A549 (cell line): ENCODE data around the gene ATXN2L.

ENCODE experiments used
- JUNB ChIP-seq: fragments of >200 bp; sonication (Bioruptor Twin); formaldehyde crosslinking; IDR thresholded peaks from 2 replicates; pipeline ENCODE4 v1.6.1; 2016
- NFE2L2 ChIP-seq: fragments of 150-350 bp; conservative IDR thresholded peaks from 2 replicates; pipeline ENCODE4 v1.6.1; 2014; ENCODE audit warnings: low read length
- POLR2A ChIP-seq: IDR thresholded peaks from 2 replicates; pipeline ENCODE4 v1.6.1; 2012; ENCODE audit warnings: mild to moderate bottlenecking, low read length
- RAD21 ChIP-seq, 2 experiments: fragments of >200 bp in 1 of 2; sonication (Bioruptor Twin) in 1 of 2; formaldehyde crosslinking in 1 of 2; IDR thresholded peaks in 1 of 2; conservative IDR thresholded peaks in 1 of 2; 2 replicates in 1 of 2; 3 replicates in 1 of 2; pipeline ENCODE4 v1.6.1; 2012 to 2018; ENCODE audit warnings: inconsistent platforms in 1 of 2
- RFX5 ChIP-seq: fragments of 450-650 bp; IDR thresholded peaks from 2 replicates; pipeline ENCODE4 v1.7.1; 2014; ENCODE audit warnings: antibody characterized with exemption, mild to moderate bottlenecking, moderate library complexity
- RNF2 ChIP-seq: fragments of 200-600 bp; sonication (generic); IDR thresholded peaks from 2 replicates; pipeline ENCODE4 v1.6.1; 2016; ENCODE audit warnings: low read depth, mild to moderate bottlenecking, antibody characterized with exemption, moderate library complexity, borderline replicate concordance
- TF ChIP-seq, protein P1 (sequence below): fragments of >200 bp; sonication (Bioruptor Twin); formaldehyde crosslinking; IDR thresholded peaks from 3 replicates; pipeline ENCODE4 v1.5.1; 2016
- TF ChIP-seq, protein P2 (sequence below): fragments of 250-450 bp; sonication (Bioruptor Pico); IDR thresholded peaks from 2 replicates; pipeline ENCODE4 v1.5.0; 2021; ENCODE audit warnings: mild to moderate bottlenecking, moderate library complexity, borderline replicate concordance
- TF ChIP-seq, protein P3 (sequence below): IDR thresholded peaks from 2 replicates; pipeline ENCODE4 v1.6.1; 2012
- TF ChIP-seq, protein P4 (sequence below): fragments of 200-600 bp; sonication (generic); IDR thresholded peaks from 2 replicates; pipeline ENCODE4 v1.6.1; 2016; ENCODE audit warnings: antibody characterized with exemption, mild to moderate bottlenecking, moderate library complexity

DNA sequence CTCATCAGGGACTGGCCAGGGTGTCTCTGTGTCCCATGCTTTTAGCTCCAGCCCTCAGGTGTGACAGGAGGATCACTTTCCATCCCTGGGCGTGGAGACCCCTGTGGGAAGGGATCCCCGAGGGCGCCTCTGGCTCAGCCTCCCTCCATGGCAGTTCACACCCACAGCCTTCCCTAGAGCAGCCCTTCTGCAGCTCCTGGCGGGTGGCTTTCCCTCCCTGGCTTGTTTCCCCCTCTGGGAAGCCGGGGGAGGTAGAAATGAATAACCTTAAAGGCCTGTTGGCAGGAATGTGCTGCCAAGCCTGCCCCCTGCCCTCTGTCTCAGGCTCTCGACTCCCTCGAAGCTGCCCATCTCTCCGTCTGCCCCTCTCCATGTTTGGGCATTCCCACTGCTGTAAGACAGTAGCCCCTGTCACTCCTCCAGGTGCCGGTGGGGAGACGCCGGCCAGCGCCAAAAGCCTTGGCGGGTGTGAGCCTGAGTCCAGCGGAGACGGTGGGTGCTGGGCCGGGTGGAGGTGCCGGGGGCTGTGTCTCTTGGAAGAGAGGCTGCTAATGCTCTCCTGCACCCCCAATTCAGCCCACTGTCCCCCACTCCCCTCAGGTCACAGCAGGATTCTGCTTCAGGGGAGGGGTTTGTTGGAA lies 53.3 kb downstream of the ATXN2L start:
- TF ChIP-seq, protein P1, sequence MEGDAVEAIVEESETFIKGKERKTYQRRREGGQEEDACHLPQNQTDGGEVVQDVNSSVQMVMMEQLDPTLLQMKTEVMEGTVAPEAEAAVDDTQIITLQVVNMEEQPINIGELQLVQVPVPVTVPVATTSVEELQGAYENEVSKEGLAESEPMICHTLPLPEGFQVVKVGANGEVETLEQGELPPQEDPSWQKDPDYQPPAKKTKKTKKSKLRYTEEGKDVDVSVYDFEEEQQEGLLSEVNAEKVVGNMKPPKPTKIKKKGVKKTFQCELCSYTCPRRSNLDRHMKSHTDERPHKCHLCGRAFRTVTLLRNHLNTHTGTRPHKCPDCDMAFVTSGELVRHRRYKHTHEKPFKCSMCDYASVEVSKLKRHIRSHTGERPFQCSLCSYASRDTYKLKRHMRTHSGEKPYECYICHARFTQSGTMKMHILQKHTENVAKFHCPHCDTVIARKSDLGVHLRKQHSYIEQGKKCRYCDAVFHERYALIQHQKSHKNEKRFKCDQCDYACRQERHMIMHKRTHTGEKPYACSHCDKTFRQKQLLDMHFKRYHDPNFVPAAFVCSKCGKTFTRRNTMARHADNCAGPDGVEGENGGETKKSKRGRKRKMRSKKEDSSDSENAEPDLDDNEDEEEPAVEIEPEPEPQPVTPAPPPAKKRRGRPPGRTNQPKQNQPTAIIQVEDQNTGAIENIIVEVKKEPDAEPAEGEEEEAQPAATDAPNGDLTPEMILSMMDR: no peak
- TF ChIP-seq POLR2A: no peak
- TF ChIP-seq RAD21 (conservative IDR thresholded peaks at IDR 0.05 in 1 of 2, IDR thresholded peaks at IDR 0.05 in 1 of 2): no peak
- no peak for TF ChIP-seq JUNB
- TF ChIP-seq, protein P2, sequence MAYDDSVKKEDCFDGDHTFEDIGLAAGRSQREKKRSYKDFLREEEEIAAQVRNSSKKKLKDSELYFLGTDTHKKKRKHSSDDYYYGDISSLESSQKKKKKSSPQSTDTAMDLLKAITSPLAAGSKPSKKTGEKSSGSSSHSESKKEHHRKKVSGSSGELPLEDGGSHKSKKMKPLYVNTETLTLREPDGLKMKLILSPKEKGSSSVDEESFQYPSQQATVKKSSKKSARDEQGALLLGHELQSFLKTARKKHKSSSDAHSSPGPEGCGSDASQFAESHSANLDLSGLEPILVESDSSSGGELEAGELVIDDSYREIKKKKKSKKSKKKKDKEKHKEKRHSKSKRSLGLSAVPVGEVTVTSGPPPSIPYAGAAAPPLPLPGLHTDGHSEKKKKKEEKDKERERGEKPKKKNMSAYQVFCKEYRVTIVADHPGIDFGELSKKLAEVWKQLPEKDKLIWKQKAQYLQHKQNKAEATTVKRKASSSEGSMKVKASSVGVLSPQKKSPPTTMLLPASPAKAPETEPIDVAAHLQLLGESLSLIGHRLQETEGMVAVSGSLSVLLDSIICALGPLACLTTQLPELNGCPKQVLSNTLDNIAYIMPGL (CRISPR knock-in tag): no peak
- no peak for TF ChIP-seq RFX5
- no peak for TF ChIP-seq RNF2
- TF ChIP-seq, protein P3, sequence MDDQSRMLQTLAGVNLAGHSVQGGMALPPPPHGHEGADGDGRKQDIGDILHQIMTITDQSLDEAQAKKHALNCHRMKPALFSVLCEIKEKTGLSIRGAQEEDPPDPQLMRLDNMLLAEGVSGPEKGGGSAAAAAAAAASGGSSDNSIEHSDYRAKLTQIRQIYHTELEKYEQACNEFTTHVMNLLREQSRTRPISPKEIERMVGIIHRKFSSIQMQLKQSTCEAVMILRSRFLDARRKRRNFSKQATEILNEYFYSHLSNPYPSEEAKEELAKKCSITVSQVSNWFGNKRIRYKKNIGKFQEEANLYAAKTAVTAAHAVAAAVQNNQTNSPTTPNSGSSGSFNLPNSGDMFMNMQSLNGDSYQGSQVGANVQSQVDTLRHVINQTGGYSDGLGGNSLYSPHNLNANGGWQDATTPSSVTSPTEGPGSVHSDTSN: no peak
- TF ChIP-seq NFE2L2: no peak
- TF ChIP-seq, protein P4, sequence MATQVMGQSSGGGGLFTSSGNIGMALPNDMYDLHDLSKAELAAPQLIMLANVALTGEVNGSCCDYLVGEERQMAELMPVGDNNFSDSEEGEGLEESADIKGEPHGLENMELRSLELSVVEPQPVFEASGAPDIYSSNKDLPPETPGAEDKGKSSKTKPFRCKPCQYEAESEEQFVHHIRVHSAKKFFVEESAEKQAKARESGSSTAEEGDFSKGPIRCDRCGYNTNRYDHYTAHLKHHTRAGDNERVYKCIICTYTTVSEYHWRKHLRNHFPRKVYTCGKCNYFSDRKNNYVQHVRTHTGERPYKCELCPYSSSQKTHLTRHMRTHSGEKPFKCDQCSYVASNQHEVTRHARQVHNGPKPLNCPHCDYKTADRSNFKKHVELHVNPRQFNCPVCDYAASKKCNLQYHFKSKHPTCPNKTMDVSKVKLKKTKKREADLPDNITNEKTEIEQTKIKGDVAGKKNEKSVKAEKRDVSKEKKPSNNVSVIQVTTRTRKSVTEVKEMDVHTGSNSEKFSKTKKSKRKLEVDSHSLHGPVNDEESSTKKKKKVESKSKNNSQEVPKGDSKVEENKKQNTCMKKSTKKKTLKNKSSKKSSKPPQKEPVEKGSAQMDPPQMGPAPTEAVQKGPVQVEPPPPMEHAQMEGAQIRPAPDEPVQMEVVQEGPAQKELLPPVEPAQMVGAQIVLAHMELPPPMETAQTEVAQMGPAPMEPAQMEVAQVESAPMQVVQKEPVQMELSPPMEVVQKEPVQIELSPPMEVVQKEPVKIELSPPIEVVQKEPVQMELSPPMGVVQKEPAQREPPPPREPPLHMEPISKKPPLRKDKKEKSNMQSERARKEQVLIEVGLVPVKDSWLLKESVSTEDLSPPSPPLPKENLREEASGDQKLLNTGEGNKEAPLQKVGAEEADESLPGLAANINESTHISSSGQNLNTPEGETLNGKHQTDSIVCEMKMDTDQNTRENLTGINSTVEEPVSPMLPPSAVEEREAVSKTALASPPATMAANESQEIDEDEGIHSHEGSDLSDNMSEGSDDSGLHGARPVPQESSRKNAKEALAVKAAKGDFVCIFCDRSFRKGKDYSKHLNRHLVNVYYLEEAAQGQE: no peak
